H1 (cell line): ENCODE data around the gene MBLAC1. TPM values are rescaled to one million over a fixed set of nuclear protein-coding genes. Genes with fewer than 3 reads are reported as not detected.

Source experiments
- CTCF ChIA-PET: fragments of 300-600 bp; sonication (Branson Sonifier 250); formaldehyde crosslinking; loops from one replicate; lab custom pipeline; 2021; ENCODE audit not compliant: partially characterized antibody; lab: Charles Lee
- POLR2A ChIA-PET: fragments of 300-600 bp; sonication (Branson Sonifier 250); formaldehyde crosslinking; loops from one replicate; lab custom pipeline; 2021; ENCODE audit warnings: inconsistent platforms; ENCODE audit not compliant: partially characterized antibody; lab: Charles Lee
- DNase-seq, 2 experiments: peaks; one replicate each; pipeline versions ENCODE4 v3.0.0 to v3.0.0-alpha.2; 2010 to 2022; ENCODE audit warnings: low spot score in 2 of 2, low read depth in 1 of 2, mixed read lengths in 1 of 2
- FAIRE-seq: peaks from 2 replicates; lab custom pipeline; 2011; peaks lifted over from hg19 to GRCh38; lab: Jason Lieb, UNC
- H2AFZ ChIP-seq: 2 replicates; pipeline ENCODE4 v1.8.1; 2012; ENCODE audit warnings: low read length, inconsistent platforms
- H2AK5ac ChIP-seq: 2 replicates; pipeline ENCODE4 v1.6.1; 2013; ENCODE audit warnings: low read depth, low read length
- H2BK120ac ChIP-seq: replicated peaks from 2 replicates; pipeline ENCODE3; 2013; ENCODE audit warnings: low read depth, low read length, inconsistent platforms
- H2BK12ac ChIP-seq: 2 replicates; pipeline ENCODE4 v1.6.1; 2013; ENCODE audit warnings: low read depth, low read length
- H2BK15ac ChIP-seq: 2 replicates; pipeline ENCODE4 v1.6.1; 2013; ENCODE audit warnings: low read length
- H2BK20ac ChIP-seq: 2 replicates; pipeline ENCODE4 v1.6.1; 2013; ENCODE audit warnings: low read length
- H2BK5ac ChIP-seq: 2 replicates; pipeline ENCODE4 v1.6.1; 2013; ENCODE audit warnings: low read depth, low read length
- H3K14ac ChIP-seq: 2 replicates; pipeline ENCODE4 v1.6.1; 2013; ENCODE audit warnings: inconsistent platforms; ENCODE audit not compliant: insufficient read length
- H3K18ac ChIP-seq: 2 replicates; pipeline ENCODE4 v1.6.1; 2013; ENCODE audit warnings: low read length; ENCODE audit errors: extremely low read depth
- H3K23ac ChIP-seq: 2 replicates; pipeline ENCODE4 v1.6.1; 2013; ENCODE audit warnings: inconsistent platforms; ENCODE audit not compliant: insufficient read length
- H3K23me2 ChIP-seq: 2 replicates; pipeline ENCODE4 v1.6.1; 2013; ENCODE audit warnings: low read depth, low read length
- H3K27ac ChIP-seq: 2 replicates; pipeline ENCODE4 v1.6.1; 2011; ENCODE audit warnings: low read depth, low read length, inconsistent platforms
- H3K27me3 ChIP-seq, 4 experiments: replicated peaks in 1 of 4; 1 replicate in 1 of 4; 2 replicates in 3 of 4; pipeline versions ENCODE4 v1.6.1 to v1.8.1; 2011 to 2013; ENCODE audit warnings: low read length in 3 of 4, mild to moderate bottlenecking in 3 of 4, inconsistent platforms in 2 of 4, mixed read lengths in 2 of 4, moderate library complexity in 1 of 4; ENCODE audit not compliant: control insufficient read depth in 3 of 4, insufficient read depth in 3 of 4; ENCODE audit errors: extremely low read depth in 1 of 4
- H3K36me3 ChIP-seq, 4 experiments: 2 replicates each; pipeline versions ENCODE4 v1.6.1 to v1.8.1; 2011 to 2013; ENCODE audit warnings: mild to moderate bottlenecking in 4 of 4, low read length in 3 of 4, moderate library complexity in 2 of 4, control low read depth in 1 of 4, inconsistent platforms in 1 of 4; ENCODE audit not compliant: insufficient read depth in 4 of 4, control insufficient read depth in 2 of 4
- H3K4ac ChIP-seq: replicated peaks from 2 replicates; pipeline ENCODE3; 2013; ENCODE audit warnings: low read length, low read depth, mixed read lengths, inconsistent platforms; ENCODE audit not compliant: insufficient read length
- H3K4me1 ChIP-seq, 4 experiments: replicated peaks in 1 of 4; 1 replicate in 1 of 4; 2 replicates in 3 of 4; pipeline versions ENCODE4 v1.6.1 to v1.8.1; 2011 to 2013; ENCODE audit warnings: low read length in 3 of 4, inconsistent platforms in 2 of 4, mixed read lengths in 1 of 4; ENCODE audit not compliant: insufficient read depth in 4 of 4, control insufficient read depth in 3 of 4
- H3K4me2 ChIP-seq, 2 experiments: 2 replicates each; pipeline versions ENCODE4 v1.6.1 to v1.8.1; 2011 to 2013; ENCODE audit warnings: low read depth in 2 of 2, low read length in 2 of 2, control low read depth in 1 of 2, inconsistent platforms in 1 of 2, mild to moderate bottlenecking in 1 of 2; ENCODE audit not compliant: insufficient read depth in 1 of 2
- H3K4me3 ChIP-seq, 4 experiments: fragments of 200-600, 300-600 bp in 1 of 4; sonication (generic), shearing (Covaris generic), sonication (Bioruptor Twin) in 1 of 4; 2 replicates each; pipeline versions ENCODE4 v1.5.1 to v1.8.1; 2011 to 2016; ENCODE audit warnings: low read length in 4 of 4, low read depth in 3 of 4, control low read depth in 2 of 4, inconsistent platforms in 2 of 4, mild to moderate bottlenecking in 2 of 4, mixed read lengths in 1 of 4, moderate library complexity in 1 of 4; ENCODE audit not compliant: insufficient read depth in 2 of 4; ENCODE audit errors: extremely low read depth in 1 of 4
- H3K56ac ChIP-seq: replicated peaks from 2 replicates; pipeline ENCODE3; 2013; ENCODE audit warnings: low read depth, mild to moderate bottlenecking, mixed read lengths, low read length, inconsistent platforms; ENCODE audit not compliant: insufficient read length
- H3K79me1 ChIP-seq: 2 replicates; pipeline ENCODE4 v1.6.1; 2013; ENCODE audit warnings: low read depth, low read length, control low read depth
- H3K79me2 ChIP-seq, 2 experiments: 2 replicates each; pipeline versions ENCODE4 v1.6.1 to v1.8.1; 2012 to 2013; ENCODE audit warnings: low read length in 2 of 2, mild to moderate bottlenecking in 2 of 2, inconsistent platforms in 1 of 2; ENCODE audit not compliant: insufficient read depth in 2 of 2, control insufficient read depth in 1 of 2
- H3K9ac ChIP-seq, 4 experiments: replicated peaks in 1 of 4; 1 replicate in 1 of 4; 2 replicates in 3 of 4; pipeline versions ENCODE4 v1.6.1 to v1.8.1; 2011 to 2013; ENCODE audit warnings: low read depth in 3 of 4, low read length in 3 of 4, control low read depth in 2 of 4, mild to moderate bottlenecking in 2 of 4, moderate library complexity in 2 of 4, inconsistent platforms in 1 of 4; ENCODE audit errors: extremely low read depth in 1 of 4
- H3K9me3 ChIP-seq, 2 experiments: 2 replicates each; pipeline versions ENCODE4 v1.6.1 to v1.8.1; 2012 to 2013; ENCODE audit warnings: mild to moderate bottlenecking in 2 of 2, moderate library complexity in 2 of 2, control low read depth in 1 of 2, inconsistent platforms in 1 of 2, low read depth in 1 of 2, low read length in 1 of 2, mixed read lengths in 1 of 2; ENCODE audit not compliant: insufficient read depth in 2 of 2
- H4K20me1 ChIP-seq, 2 experiments: replicated peaks in 1 of 2; 2 replicates each; pipeline versions ENCODE3 to v1.8.1; 2011 to 2013; ENCODE audit warnings: inconsistent platforms in 2 of 2, low read length in 2 of 2, mild to moderate bottlenecking in 1 of 2; ENCODE audit not compliant: insufficient read depth in 2 of 2, control insufficient read depth in 1 of 2
- H4K5ac ChIP-seq: 2 replicates; pipeline ENCODE4 v1.6.1; 2013; ENCODE audit warnings: low read length, low read depth, mixed read lengths, inconsistent platforms; ENCODE audit not compliant: insufficient read length
- H4K8ac ChIP-seq: 2 replicates; pipeline ENCODE4 v1.8.0; 2013; ENCODE audit warnings: mild to moderate bottlenecking, moderate library complexity, low read length, inconsistent platforms; ENCODE audit not compliant: insufficient read depth; ENCODE audit errors: extremely low read depth
- H4K91ac ChIP-seq: replicated peaks from 2 replicates; pipeline ENCODE3; 2013; ENCODE audit warnings: low read length, mixed read lengths, inconsistent platforms; ENCODE audit not compliant: insufficient read length
- YY1 ChIP-seq: IDR thresholded peaks from 2 replicates; pipeline ENCODE4 v1.6.1; 2011; ENCODE audit warnings: low read depth, mild to moderate bottlenecking, low read length
- WGBS, 2 experiments: shearing (Covaris generic) in 1 of 2; methylation state at CpG; one replicate each; pipeline versions ENCODE4 v1.1.6 to v1.1.7; 2013 to 2015; ENCODE audit warnings: low lambda C conversion rate in 2 of 2, mixed read lengths in 2 of 2, inconsistent platforms in 1 of 2, low coverage in 1 of 2, missing lambda C conversion rate in 1 of 2; ENCODE audit not compliant: insufficient replicate concordance in 2 of 2, insufficient coverage in 1 of 2, insufficient read length in 1 of 2; ENCODE audit errors: extremely low coverage in 1 of 2, missing lambda C conversion rate in 1 of 2; 5-methylcytosine and 5-hydroxymethylcytosine counted together
- polyA plus RNA-seq, 7 experiments: library from polyadenylated mRNA; depleted of rRNA in 3 of 7; stranded (reverse) in 5 of 7; unstranded in 2 of 7; fragments of >200 nt in 5 of 7; fragments of 200-250 nt in 2 of 7; gene quantifications; 1 replicate in 5 of 7; 2 replicates in 1 of 7; 4 replicates in 1 of 7; pipeline versions ENCODE4 v1.2.1 to v1.2.3, GENCODE V29; 2011 to 2013; ENCODE audit warnings: missing spikeins in 2 of 7, mixed read lengths in 2 of 7
- total RNA-seq: library from RNA; stranded (reverse); fragmentation: NEBNext Ultra II Directional; extraction: Animal tissue kit (Norgen Biotek cat#: 25700); gene quantifications from 2 replicates; pipeline ENCODE4 v1.2.1, GENCODE V29; 2021

Gene MBLAC1
- total and polyA plus RNA-seq, 2 of the 8 experiments (the other 6 are each of a cell fraction or from before 2014, with no cell fraction given) = 1.00 to 1.7 TPM

DNA sequence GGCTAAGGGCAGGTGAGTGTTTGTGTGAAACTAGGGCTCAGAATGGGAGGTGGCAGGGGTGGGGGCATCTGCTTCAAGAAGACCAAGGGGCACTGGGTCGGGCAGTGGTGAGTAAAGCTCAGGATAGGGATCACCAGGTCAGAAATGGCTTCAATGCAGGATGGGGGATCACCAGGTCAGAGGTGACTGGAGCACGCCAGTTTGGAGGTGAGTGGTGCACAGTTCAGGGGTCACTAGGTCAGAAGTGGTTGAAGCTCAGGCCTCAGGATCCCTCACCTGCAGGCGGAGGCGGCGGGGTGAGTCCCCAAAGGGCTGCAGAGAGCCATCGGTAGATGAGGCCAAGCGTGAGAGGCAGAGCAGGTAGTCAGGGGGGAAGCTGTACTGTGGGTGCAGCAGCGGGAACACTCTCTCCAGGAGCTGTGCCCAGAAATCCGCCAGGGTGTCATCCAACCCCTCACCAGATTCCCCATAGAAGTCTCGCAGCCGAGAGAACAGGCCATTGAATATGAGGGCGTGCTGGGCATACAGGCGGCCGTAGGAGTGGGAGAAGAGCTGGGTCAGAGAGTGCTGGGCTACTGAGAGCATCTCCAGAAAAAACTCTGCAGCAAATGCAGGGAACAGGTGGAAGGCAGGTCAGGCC lies 48.6 kb downstream of the MBLAC1 start:
- no peak for TF ChIP-seq YY1
- Histone ChIP-seq H3K79me1 (no peaks in the 10 kb centered on the region; the same call in 1 of the 2 replicates), H4K8ac (peak overlapping the region; percentile 58; the same call in 1 of the 2 replicates), H3K56ac (no peak overlapping the region), H3K14ac (no peak overlapping the region), H4K20me1 (peaks cover 0 to 18% of the 10 kb centered on the region in 2 experiments), H3K4me3 (no peak overlapping the region), H2AK5ac (no peak overlapping the region), H4K5ac (no peak overlapping the region), H3K4ac (no peak overlapping the region), H4K91ac (no peak overlapping the region), H3K18ac (no peak overlapping the region; the same call in 1 of the 2 replicates), H3K36me3 (peaks cover 0 to 8% (median 1%) of the 10 kb centered on the region in 4 experiments; a peak in 3 of 8 replicates), H3K27ac (no peak overlapping the region), H2AFZ (no peak overlapping the region), H3K23ac (no peak overlapping the region), H3K4me1 (peaks cover 2 to 16% (median 11%) of the 10 kb centered on the region in 4 experiments), H3K9me3 (peaks cover 0 to 5% of the 10 kb centered on the region in 2 experiments; a peak in 1 of 4 replicates), H2BK120ac (no peak overlapping the region), H2BK5ac (no peak overlapping the region), H3K23me2 (peaks cover 13% of the 10 kb centered on the region), H2BK15ac (no peak overlapping the region), H2BK20ac (no peak overlapping the region), H3K27me3 (peaks cover 0 to 13% (median 9%) of the 10 kb centered on the region in 4 experiments; a peak in 6 of 7 replicates), H3K9ac (no peak overlapping the region; a peak in 1 of 7 replicates), H2BK12ac (no peak overlapping the region), H3K79me2 (peaks cover 0 to 7% of the 10 kb centered on the region in 2 experiments; a peak in 2 of 4 replicates), H3K4me2 (peak overlapping the region in 1 of 2 experiments; percentile 84; a peak in 1 of 4 replicates)
- DNase-seq (no peak), FAIRE-seq (no peak)
- ChIA-PET POLR2A (interaction anchor here (0.6 to 4.9 kb wide), 7 partner anchors 9 to 74 kb away, joined by 3 to 39 read pairs (median 3); partner anchors contain the start of genes AP4M1, GAL3ST4, LAMTOR4 and MCM7), CTCF (interaction anchor here (0.6 to 1.8 kb wide), 5 partner anchors 10 to 45 kb away, joined by 3 to 5 read pairs (median 4); no protein-coding TSS in a partner anchor)
- 94% methylated on average over 13 of the region's 14 CpGs; no CpG with 5 or more reads in 1 of the 2 experiments for WGBS, 2 experiments
